Measurements from ENCODE around the gene EBF4.

DNA sequence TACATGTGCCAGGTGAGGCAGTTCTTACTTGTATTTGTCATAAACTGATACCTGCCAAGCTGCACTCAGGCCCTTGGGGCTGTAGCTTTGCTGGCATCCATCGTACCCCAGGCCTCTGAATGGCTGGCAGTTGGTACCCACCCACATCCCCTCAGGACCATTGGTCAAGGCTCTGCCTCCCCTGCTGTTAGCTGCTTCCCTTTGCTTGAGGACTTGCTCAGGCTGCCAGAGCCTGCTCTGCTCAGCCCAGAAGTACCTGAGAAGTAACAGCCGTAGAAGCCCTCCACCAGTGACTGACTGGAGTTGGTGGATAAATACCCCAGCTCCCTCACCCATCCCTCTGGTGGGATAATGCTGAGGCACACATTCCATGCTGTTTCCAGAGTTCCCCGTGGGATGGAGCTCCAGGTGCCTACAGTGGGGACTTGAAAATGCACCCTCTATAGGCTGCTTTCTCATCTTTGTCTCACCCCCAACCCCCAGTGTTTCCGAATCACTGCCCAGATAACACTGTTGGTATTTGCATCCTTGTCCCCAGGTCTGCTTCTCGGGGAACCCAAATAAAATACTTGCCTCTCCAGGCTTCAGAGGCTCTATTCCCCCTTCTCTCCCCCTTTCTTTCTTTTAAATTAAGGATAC, 7.3 kb downstream of the EBF4 start:
- no peak for TF ChIP-seq CTCF (conservative IDR thresholded peaks at IDR 0.05; ENCODE audit: low read length)
- TF ChIP-seq EZH2phosphoT487 (IDR thresholded peaks at IDR 0.05; ENCODE audit: borderline replicate concordance, low read depth, low read length) = no peak
